GM21786 (cell line): ENCODE results near the gene KLK3.
A peak's percentile ranks its signal among the peaks of the same experiment; 100 is the strongest.

Source experiments
- ATAC-seq: cut with Tn5 transposase; IDR thresholded peaks from one replicate; pipeline ENCODE4 v1.9.1; 2021; ENCODE audit not compliant: unreplicated experiment

The KLK3 gene

GRCh38 chr19:50896591-50897190 is 42.0 kb downstream of the KLK3 start:
- peak; percentile 83 for ATAC-seq

GRCh38 chr19:50897191-50897607 is 42.5 kb downstream of the KLK3 start:
- peak; percentile 20 for ATAC-seq

- ATAC-seq = no peak
Observed at GRCh38 chr19:50897612-50898011, 42.9 kb downstream of the KLK3 start.

- no peak for ATAC-seq
Observed at GRCh38 chr19:50898018-50898417, 43.3 kb downstream of the KLK3 start.

GRCh38 chr19:50899569-50899968 is 44.9 kb downstream of the KLK3 start:
- ATAC-seq = no peak

GRCh38 chr19:50902640-50903039 is 47.9 kb downstream of the KLK3 start:
- ATAC-seq = no peak

- no peak for ATAC-seq
Observed at GRCh38 chr19:50906217-50906616, 51.5 kb downstream of the KLK3 start.

GRCh38 chr19:50908336-50908735 is 53.6 kb downstream of the KLK3 start:
- ATAC-seq = no peak

GRCh38 chr19:50909240-50910070 is 54.7 kb downstream of the KLK3 start:
- no peak for ATAC-seq
